HepG2 (cell line): ENCODE measurements around the gene OR1F1. TPM values are rescaled to one million over a fixed set of nuclear protein-coding genes. Genes with fewer than 3 reads are reported as not detected.

Source experiments
- ATF5 ChIP-seq: sonication (generic); formaldehyde crosslinking; IDR thresholded peaks from 2 replicates; pipeline ENCODE4 v1.4.0; 2020; ENCODE audit warnings: mild to moderate bottlenecking, low read depth, missing genetic modification reagents
- HCFC1 ChIP-seq: fragments of 150-350 bp; IDR thresholded peaks from 2 replicates; pipeline ENCODE4 v1.6.1; 2014; ENCODE audit warnings: low read depth, low read length
- MED1 ChIP-seq: sonication (generic); formaldehyde crosslinking; IDR thresholded peaks from 2 replicates; pipeline ENCODE4 v1.4.0; 2020; ENCODE audit warnings: missing genetic modification reagents
- NR3C1 ChIP-seq: sonication (generic); formaldehyde crosslinking; IDR thresholded peaks from 2 replicates; pipeline ENCODE4 v1.4.0; 2020; ENCODE audit warnings: missing genetic modification reagents
- TEF ChIP-seq: sonication (generic); formaldehyde crosslinking; IDR thresholded peaks from 2 replicates; pipeline ENCODE4 v1.5.0; 2020; ENCODE audit warnings: missing genetic modification reagents
- TP53 ChIP-seq: sonication (generic); formaldehyde crosslinking; conservative IDR thresholded peaks from 2 replicates; pipeline ENCODE4 v1.4.0; 2020; ENCODE audit warnings: missing genetic modification reagents
- ZFX ChIP-seq: sonication (generic); formaldehyde crosslinking; IDR thresholded peaks from 2 replicates; pipeline ENCODE4 v1.4.0; 2020; ENCODE audit warnings: mild to moderate bottlenecking, low read depth, missing genetic modification reagents, moderate library complexity
- ZKSCAN5 ChIP-seq: sonication (generic); formaldehyde crosslinking; IDR thresholded peaks from 2 replicates; pipeline ENCODE4 v1.5.1; 2020; ENCODE audit warnings: mild to moderate bottlenecking, missing genetic modification reagents
- ZNF224 ChIP-seq: sonication (generic); formaldehyde crosslinking; IDR thresholded peaks from 2 replicates; pipeline ENCODE4 v1.5.0; 2020; ENCODE audit warnings: mild to moderate bottlenecking, missing genetic modification reagents
- ZNF333 ChIP-seq: sonication (generic); formaldehyde crosslinking; IDR thresholded peaks from 2 replicates; pipeline ENCODE4 v1.4.0; 2020; ENCODE audit warnings: mild to moderate bottlenecking, missing genetic modification reagents, borderline replicate concordance
- ZNF335 ChIP-seq: sonication (generic); formaldehyde crosslinking; IDR thresholded peaks from 2 replicates; pipeline ENCODE4 v1.4.0; 2020; ENCODE audit warnings: missing genetic modification reagents
- ZNF383 ChIP-seq: sonication (generic); formaldehyde crosslinking; IDR thresholded peaks from 2 replicates; pipeline ENCODE4 v1.4.0; 2020; ENCODE audit warnings: missing genetic modification reagents, mild to moderate bottlenecking, borderline replicate concordance
- ZNF430 ChIP-seq: sonication (generic); formaldehyde crosslinking; IDR thresholded peaks from 2 replicates; pipeline ENCODE4 v1.9.0; 2021; ENCODE audit warnings: mild to moderate bottlenecking, missing genetic modification reagents
- ZNF710 ChIP-seq: sonication (generic); formaldehyde crosslinking; IDR thresholded peaks from 2 replicates; pipeline ENCODE4 v1.5.0; 2020; ENCODE audit warnings: mild to moderate bottlenecking, missing genetic modification reagents, borderline replicate concordance
- ZNF724P ChIP-seq: sonication (generic); formaldehyde crosslinking; IDR thresholded peaks from 2 replicates; pipeline ENCODE4 v1.8.0; 2022; ENCODE audit warnings: missing genetic modification reagents, borderline replicate concordance
- ZSCAN21 ChIP-seq: sonication (generic); formaldehyde crosslinking; IDR thresholded peaks from 2 replicates; pipeline ENCODE4 v1.8.0; 2022; ENCODE audit warnings: mild to moderate bottlenecking, missing genetic modification reagents, moderate library complexity, borderline replicate concordance
- ZSCAN25 ChIP-seq: sonication (generic); formaldehyde crosslinking; IDR thresholded peaks from 2 replicates; pipeline ENCODE4 v1.8.0; 2022; ENCODE audit warnings: mild to moderate bottlenecking, missing genetic modification reagents
- polyA plus RNA-seq, 8 experiments: library from polyadenylated mRNA; depleted of rRNA in 3 of 8; stranded (reverse) in 7 of 8; unstranded in 1 of 8; fragments of >200 nt; fragmentation: Illumina TruSeq in 4 of 8; extraction: Trizol in 4 of 8; gene quantifications; 2 replicates each; pipeline versions ENCODE4 v1.2.1 to v1.2.3, GENCODE V29; 2011 to 2016; ENCODE audit warnings: low read depth in 4 of 8, missing spikeins in 1 of 8, mixed read lengths in 1 of 8; ENCODE audit not compliant: insufficient read depth in 1 of 8
- total RNA-seq, 5 experiments: library from RNA; depleted of rRNA; stranded (reverse); fragments of >200 nt; fragmentation: Illumina TruSeq; extraction: Trizol; gene quantifications; 2 replicates each; pipeline ENCODE4 v1.2.3, GENCODE V29; 2016; ENCODE audit warnings: low read depth in 1 of 5
- TF ChIP-seq, protein P1 (sequence below): sonication (generic); formaldehyde crosslinking; IDR thresholded peaks from 2 replicates; pipeline ENCODE4 v1.8.0; 2022; ENCODE audit warnings: missing genetic modification reagents, mild to moderate bottlenecking, moderate library complexity, borderline replicate concordance
- TF ChIP-seq, protein P2 (sequence below): sonication (generic); formaldehyde crosslinking; IDR thresholded peaks from 2 replicates; pipeline ENCODE4 v1.5.1; 2020; ENCODE audit warnings: missing genetic modification reagents, mild to moderate bottlenecking, borderline replicate concordance
- TF ChIP-seq, protein P3 (sequence below): sonication (generic); formaldehyde crosslinking; IDR thresholded peaks from 2 replicates; pipeline ENCODE4 v1.5.0; 2020; ENCODE audit warnings: missing genetic modification reagents

Gene OR1F1
- total and polyA plus RNA-seq, 2 of the 13 experiments (the other 11 are each of a cell fraction or from before 2014, with no cell fraction given), result 0.90 TPM; not detected in 1

DNA sequence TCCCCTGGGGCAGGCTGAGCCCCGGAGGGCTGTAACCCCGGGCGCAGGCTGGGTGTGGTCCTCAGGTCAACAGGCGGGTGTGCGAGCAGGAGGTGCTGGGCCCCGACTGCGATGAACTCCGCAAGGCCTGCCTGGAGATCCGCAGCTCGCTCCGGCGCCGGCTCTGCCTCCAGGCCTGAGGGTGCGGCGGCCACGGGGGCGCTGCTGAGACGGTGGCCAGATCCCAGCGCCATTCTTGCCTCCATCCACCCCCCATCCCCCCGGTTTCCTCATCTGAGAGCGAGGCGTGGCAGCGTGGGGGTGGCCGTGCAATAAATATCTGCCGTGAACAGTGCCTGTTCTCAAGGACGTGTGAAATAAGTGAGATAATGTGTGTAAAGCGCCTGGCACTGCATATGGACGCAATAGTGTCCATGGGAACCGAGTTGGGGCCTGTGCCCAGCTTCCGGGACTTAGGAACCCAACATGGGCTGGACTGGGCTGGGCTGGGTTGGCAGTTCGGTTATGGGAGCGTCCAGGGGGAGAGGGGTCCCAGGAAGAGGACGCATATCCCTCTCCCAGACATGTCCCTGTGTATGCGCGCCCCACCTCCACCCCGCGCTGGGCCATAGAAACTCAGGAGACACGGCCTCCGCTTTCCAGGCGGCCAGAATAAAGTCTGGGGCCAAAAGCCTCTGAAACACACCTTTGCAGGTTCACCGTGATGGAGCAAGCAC lies 38.2 kb upstream of the OR1F1 start (continued):
- TF ChIP-seq, protein P1, sequence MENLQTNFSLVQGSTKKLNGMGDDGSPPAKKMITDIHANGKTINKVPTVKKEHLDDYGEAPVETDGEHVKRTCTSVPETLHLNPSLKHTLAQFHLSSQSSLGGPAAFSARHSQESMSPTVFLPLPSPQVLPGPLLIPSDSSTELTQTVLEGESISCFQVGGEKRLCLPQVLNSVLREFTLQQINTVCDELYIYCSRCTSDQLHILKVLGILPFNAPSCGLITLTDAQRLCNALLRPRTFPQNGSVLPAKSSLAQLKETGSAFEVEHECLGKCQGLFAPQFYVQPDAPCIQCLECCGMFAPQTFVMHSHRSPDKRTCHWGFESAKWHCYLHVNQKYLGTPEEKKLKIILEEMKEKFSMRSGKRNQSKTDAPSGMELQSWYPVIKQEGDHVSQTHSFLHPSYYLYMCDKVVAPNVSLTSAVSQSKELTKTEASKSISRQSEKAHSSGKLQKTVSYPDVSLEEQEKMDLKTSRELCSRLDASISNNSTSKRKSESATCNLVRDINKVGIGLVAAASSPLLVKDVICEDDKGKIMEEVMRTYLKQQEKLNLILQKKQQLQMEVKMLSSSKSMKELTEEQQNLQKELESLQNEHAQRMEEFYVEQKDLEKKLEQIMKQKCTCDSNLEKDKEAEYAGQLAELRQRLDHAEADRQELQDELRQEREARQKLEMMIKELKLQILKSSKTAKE (CRISPR knock-in tag), result no peak
- TF ChIP-seq, protein P2, sequence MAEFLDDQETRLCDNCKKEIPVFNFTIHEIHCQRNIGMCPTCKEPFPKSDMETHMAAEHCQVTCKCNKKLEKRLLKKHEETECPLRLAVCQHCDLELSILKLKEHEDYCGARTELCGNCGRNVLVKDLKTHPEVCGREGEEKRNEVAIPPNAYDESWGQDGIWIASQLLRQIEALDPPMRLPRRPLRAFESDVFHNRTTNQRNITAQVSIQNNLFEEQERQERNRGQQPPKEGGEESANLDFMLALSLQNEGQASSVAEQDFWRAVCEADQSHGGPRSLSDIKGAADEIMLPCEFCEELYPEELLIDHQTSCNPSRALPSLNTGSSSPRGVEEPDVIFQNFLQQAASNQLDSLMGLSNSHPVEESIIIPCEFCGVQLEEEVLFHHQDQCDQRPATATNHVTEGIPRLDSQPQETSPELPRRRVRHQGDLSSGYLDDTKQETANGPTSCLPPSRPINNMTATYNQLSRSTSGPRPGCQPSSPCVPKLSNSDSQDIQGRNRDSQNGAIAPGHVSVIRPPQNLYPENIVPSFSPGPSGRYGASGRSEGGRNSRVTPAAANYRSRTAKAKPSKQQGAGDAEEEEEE (CRISPR knock-in tag), result no peak
- TF ChIP-seq ZKSCAN5 (CRISPR knock-in tag) (no peak), ZNF383 (no peak), TP53 (no peak), ZNF333 (CRISPR knock-in tag) (no peak), ZNF710 (no peak), ZNF335 (CRISPR knock-in tag) (no peak), ZNF224 (CRISPR knock-in tag) (no peak; the same call in 1 of the 2 replicates), ZSCAN25 (no peak), ATF5 (no peak), MED1 (CRISPR knock-in tag) (peak; percentile 16; the same call in 1 of the 2 replicates), ZSCAN21 (CRISPR knock-in tag) (no peak; the same call in 1 of the 2 replicates), HCFC1 (no peak), ZFX (CRISPR knock-in tag) (peak; percentile 91), NR3C1 (no peak), TEF (CRISPR knock-in tag) (no peak), ZNF430 (no peak), ZNF724P (CRISPR knock-in tag) (no peak)
- TF ChIP-seq, protein P3, sequence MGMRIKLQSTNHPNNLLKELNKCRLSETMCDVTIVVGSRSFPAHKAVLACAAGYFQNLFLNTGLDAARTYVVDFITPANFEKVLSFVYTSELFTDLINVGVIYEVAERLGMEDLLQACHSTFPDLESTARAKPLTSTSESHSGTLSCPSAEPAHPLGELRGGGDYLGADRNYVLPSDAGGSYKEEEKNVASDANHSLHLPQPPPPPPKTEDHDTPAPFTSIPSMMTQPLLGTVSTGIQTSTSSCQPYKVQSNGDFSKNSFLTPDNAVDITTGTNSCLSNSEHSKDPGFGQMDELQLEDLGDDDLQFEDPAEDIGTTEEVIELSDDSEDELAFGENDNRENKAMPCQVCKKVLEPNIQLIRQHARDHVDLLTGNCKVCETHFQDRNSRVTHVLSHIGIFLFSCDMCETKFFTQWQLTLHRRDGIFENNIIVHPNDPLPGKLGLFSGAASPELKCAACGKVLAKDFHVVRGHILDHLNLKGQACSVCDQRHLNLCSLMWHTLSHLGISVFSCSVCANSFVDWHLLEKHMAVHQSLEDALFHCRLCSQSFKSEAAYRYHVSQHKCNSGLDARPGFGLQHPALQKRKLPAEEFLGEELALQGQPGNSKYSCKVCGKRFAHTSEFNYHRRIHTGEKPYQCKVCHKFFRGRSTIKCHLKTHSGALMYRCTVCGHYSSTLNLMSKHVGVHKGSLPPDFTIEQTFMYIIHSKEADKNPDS, result no peak
